GM21737 (cell line): ENCODE results near the gene HABP4.
"Not testable (repeated sequence)": the region's sequence is repeated elsewhere in the genome, so short reads cannot be mapped to it uniquely, and the experiment has no call there.

ENCODE experiments used
- ATAC-seq: cut with Tn5 transposase; IDR thresholded peaks from one replicate; pipeline ENCODE4 v1.9.1; 2021; ENCODE audit warnings: mild to moderate bottlenecking, moderate library complexity; ENCODE audit not compliant: unreplicated experiment

Gene HABP4

DNA sequence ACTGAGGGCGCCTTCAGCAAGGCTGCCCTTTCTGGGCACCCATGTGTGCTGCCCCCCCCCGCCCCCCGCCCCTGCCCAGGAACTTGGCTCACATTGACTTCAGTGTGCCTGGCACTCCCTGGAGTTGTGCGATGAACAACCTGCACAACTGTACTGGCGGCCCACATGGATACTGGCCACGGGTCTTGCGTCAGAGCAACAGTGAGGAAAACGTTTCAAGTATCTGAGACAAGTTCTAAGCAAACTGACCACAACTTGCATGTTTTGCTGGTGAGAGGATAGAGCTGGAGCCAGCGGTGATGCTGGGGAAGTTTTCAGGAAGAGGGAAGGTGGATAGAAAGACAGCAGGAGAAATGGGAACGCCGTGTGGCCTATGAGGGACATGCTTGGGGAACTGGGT, 45.4 kb downstream of the HABP4 start:
- ATAC-seq = no peak

GRCh38 chr9:96496368-96497116, 46.6 kb downstream of the HABP4 start:
- ATAC-seq = no peak

DNA sequence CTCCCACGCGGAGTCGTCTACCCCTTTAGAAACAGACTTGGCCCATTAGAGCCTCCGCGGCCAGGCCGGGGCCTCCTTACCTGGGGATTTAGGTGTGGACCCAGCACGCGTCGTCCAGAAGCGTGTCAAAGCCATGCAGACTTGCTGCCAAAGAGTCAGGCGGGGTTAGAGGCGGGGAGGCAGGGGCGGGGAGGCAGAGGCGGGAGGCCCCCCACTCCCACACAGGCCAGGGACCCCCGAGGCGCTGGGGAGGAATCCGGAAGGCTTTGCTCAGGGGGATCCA, 47.1 kb downstream of the HABP4 start:
- ATAC-seq = no peak

GRCh38 chr9:96498796-96499195, 48.8 kb downstream of the HABP4 start:
- no peak for ATAC-seq

DNA sequence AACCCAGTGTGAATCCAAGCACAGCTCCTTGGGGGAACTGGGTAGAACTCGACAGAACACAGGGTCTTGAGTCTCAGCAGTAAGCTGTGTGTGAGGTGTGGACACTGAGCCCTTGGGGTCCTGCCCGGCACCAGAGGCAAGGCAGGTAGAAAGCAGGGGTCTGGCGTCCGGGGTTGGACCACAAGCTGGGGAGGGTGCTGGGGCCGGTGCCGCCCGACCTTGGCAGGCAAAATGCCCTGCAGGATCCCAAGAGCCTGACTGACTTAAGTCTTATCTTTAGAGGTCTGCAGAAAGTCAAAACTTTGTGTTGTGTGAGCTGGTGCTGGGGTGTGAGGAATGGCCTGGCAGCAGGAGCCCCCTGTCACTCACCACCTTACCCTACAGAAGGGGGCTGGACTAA, 49.3 kb downstream of the HABP4 start:
- no peak for ATAC-seq

- ATAC-seq = no peak
Measured at GRCh38 chr9:96500696-96501632, 51.0 kb downstream of the HABP4 start.

DNA sequence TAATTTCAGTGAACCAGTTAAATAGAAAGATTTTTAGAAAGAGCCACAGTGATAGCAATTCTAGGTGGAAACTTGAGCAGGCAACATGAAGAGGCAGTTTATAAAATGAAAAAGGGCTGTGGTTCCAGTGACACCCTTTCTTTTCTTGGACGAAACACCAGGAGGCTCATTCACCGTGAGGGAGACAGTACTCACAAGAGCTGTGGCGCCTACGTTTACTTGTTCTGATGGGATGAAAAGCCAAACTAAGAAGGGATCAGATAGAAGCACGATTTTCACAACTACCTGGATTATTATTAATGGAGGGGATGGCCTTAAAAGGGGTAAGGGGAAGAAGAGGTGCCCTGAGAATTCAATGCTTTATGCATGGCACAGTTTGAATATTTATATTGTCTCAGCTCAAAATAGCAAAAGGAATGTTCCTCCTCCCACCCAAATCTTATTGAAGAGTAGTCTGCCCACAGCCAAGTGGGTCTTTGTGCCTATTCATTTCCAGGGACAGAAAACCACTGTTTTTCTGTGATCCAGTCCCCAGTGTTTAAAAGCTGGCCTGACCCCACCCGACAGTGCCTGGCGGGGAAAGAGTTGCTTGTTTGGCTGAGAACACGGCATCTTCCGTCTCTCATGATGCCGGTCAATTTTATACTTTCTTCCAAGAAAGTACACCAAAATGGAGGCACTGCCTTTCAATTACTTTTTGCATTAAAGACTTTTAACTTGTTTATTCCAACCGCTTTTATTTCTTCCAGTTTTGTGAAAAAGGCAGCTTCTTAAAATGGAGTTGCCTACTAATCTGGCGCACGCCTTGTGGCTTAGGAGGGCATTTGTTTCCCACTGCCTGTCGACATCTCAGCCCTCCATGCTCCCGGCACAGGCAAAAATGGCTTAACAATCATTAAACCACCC, 51.9 kb downstream of the HABP4 start:
- ATAC-seq = no peak

DNA sequence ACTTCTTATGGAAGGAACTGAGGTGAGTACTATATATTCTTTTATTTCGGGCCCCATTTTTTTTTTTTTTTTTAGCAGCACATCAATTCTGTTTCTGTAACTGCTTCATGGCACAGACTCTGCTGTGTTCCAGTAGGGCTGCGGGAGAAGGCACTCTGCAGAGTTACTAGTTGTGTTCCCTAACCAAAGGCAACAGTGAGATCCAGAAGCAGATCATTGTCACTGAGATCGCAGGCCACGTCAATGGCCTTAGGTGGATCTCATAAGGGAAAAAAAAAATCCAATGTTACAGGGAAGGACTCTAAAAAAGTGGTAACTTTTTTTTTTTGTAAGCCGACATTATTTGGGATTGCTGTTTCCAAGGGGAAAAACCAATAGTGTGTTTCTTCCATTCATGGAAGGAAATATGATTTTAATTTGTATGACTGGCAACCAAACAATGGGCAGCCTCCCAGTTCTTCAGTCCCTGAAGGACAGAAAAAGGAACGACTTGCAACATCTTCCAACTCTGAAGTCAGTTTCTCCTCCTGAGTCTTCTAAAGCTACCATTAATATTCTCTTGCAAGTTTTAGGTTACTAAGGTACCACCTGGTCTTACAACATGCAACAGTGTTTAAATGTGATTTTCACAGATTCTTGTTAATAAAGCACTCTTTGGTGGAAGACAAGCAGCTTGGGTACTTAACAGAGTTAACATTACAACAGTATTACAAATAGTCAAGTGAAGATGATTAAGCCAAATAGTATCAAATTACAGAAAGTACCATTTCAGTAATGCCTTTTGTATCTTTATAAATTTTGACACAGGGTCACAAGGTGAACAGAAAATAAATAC, 52.8 kb downstream of the HABP4 start:
- no peak for ATAC-seq

DNA sequence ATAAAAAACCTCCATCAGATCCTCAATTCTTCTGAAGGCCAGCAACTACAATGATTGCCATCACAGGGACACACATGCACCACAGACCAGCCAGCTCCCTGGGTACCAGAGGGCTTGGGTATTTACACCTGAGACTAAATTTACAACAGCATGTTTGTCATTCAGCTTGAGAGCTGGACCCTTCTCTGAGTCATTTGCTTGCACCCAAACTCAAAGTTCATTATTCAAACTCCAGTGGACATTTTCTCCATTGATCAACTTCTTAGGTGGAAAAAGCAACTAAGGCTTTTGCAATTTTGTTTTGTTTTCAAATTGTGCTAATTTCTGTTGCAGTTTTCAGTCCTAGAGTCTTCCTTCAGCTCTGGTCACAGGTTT, 53.4 kb downstream of the HABP4 start:
- ATAC-seq = not testable (repeated sequence)

GRCh38 chr9:96503918-96504317, 53.9 kb downstream of the HABP4 start:
- ATAC-seq = no peak

GRCh38 chr9:96505316-96505991, 55.5 kb downstream of the HABP4 start:
- no peak for ATAC-seq

DNA sequence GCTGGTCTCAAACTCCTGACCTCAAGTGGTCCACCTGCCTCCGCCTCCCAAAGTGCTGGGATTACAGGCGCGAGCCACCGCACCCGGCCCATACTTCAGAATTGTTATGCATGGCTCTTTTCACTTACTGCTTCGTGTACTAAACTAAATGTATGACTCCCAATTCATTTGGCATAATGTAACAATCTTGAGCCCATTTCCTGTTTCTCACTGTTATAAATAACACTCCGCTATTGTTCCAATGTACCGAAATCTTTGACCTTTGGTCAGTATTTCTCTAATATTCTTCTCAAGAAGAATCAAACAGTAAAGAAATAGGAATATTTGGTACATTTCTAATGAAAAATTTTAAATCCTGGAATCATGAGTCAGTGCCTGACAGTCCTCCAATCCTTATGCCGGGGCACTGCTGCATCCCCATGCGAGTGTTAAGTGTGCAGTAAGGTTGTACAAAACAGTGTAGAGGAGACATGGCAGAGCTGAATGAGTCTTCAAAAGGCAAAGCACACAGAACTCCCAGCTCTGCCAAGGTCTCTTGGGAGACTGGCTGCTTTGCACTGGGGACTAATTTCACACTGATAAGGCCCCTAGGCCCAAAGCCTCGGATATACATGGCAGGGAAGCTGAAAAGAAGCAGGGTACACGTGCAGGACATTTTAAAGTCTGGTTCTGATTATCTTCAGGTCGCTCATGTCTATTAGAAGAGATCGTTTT, 58.4 kb downstream of the HABP4 start:
- ATAC-seq = no peak

DNA sequence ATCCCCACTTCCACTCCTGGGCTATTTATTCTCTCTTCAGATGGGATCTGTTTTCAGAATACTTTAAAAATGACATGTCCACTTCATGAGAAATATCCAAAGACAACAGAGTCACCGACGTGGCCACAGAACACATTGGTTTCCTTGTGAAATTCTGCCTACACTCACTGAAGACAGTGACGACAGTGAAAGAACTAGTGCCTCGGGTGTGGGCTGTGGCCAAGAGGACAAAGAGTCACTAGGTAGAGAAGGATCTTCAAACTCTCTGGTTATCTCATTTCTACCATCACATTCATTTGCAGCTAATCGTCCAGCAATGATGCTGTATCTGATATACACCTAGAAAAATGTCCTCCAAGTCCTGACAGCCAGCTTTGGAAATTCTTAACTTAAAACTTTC, 59.1 kb downstream of the HABP4 start:
- ATAC-seq = no peak

GRCh38 chr9:96509848-96510247, 59.9 kb downstream of the HABP4 start:
- no peak for ATAC-seq

- no peak for ATAC-seq
Measured at GRCh38 chr9:96510258-96510657, 60.3 kb downstream of the HABP4 start.

DNA sequence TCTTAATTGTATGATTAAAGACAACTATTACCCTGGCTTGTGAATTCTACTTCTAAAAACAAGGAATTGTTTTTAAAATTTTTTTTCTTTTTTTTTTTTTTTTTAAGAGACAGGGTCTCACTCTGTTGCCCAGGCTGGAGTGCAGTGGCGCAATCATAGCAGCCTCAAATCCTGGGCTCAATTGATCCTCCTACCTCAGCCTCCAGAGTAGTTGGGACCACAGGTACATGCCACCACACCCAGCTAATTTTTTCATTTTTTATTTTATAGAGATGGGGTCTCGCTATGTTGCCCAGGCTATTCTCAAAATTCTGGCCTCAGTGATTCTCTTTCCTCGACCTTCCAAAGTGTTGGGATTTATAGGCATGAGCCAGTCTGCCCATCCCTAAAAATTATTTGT, 62.3 kb downstream of the HABP4 start:
- no peak for ATAC-seq

DNA sequence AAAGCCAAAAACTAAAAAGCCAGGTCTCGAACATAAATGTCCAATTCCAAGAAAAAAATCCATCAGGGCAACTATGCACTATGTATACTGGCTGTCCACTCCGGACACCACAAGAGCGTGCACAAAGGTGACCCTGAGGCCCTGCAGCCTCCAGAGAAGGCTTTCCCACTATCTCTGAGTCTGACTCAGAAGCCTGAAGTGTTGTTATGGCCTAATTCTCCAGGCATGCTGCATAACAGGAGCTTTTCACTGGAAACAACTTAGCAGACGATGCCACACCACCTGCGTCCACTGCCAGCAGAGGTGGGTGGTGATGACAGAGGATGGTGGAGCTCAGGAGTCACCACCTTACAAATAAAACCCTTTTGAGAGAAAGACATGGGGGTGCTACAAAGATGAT, 63.7 kb downstream of the HABP4 start:
- no peak for ATAC-seq

DNA sequence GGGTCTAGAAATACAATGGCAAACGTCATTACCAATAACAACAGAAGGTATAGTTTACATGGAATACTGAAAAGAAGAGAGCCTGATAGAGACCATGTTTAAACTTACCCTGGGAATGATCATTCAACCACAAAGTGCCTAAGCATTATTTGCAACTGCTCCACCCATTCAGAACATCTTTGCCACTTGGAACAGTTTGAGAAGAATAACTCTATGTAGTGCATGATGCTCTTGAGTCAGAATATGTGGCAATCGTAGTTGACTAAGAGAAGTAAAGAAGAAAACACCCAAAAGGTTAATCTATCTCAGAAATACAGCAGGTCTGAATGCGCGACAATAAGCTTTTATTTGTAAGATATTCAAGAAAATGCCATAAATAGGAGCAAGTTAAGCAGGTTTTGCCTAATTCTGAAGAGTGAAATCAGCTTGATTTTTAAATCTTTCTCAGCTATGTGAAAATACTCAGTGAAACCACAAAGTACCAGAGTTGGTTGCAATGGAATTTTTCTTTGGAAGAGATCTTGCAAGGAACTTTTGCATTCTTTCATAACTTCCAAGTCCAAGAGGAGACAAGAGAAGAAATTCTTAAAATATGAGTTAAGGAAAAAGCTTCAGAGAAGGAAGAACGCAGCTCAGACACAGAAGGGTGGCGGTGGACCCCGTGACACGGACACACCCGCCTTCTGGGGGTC, 64.3 kb downstream of the HABP4 start:
- no peak for ATAC-seq

GRCh38 chr9:96514800-96515158, 64.8 kb downstream of the HABP4 start:
- no peak for ATAC-seq
